Activated B cell treated with CpG ODN at 0.5 μM for 24 hours (primary cell): Measurements from ENCODE around the gene GCNT2. TPM values are rescaled to one million over a fixed set of nuclear protein-coding genes. Genes with fewer than 3 reads are reported as not detected.
"Not testable (repeated sequence)": the region's sequence is repeated elsewhere in the genome, so short reads cannot be mapped to it uniquely, and the experiment has no call there.

Experiments
- ATAC-seq: fragments of 200-7000 bp; cut with Tn5 transposase; one replicate; pipeline ENCODE4 v1.10.0; 2021; ENCODE audit warnings: low read depth, mild to moderate bottlenecking, moderate library complexity
- CTCF ChIA-PET: fragments of 350-600 bp; sonication (Branson Sonifier 250); formaldehyde crosslinking; loops from one replicate; lab custom pipeline; 2021; ENCODE audit warnings: antibody characterized with exemption; lab: Charles Lee
- POLR2A ChIA-PET: fragments of 350-600 bp; sonication (Branson Sonifier 250); formaldehyde crosslinking; loops from one replicate; lab custom pipeline; 2021; ENCODE audit warnings: antibody characterized with exemption; lab: Charles Lee
- DNase-seq: peaks from one replicate; pipeline ENCODE4 v3.0.0; 2022
- H3K27ac Mint-ChIP-seq: one replicate; pipeline ENCODE4 v1.8.0; 2020; ENCODE audit warnings: mixed read lengths
- H3K27me3 Mint-ChIP-seq: one replicate; pipeline ENCODE4 v1.8.0; 2021; ENCODE audit warnings: mixed read lengths
- H3K36me3 Mint-ChIP-seq: one replicate; pipeline ENCODE4 v1.8.0; 2021; ENCODE audit warnings: low read depth, mixed read lengths
- H3K4me1 Mint-ChIP-seq: one replicate; pipeline ENCODE4 v1.8.0; 2021; ENCODE audit warnings: mixed read lengths
- H3K4me3 Mint-ChIP-seq: one replicate; pipeline ENCODE4 v1.8.0; 2020; ENCODE audit warnings: mild to moderate bottlenecking, mixed read lengths
- H3K9me3 Mint-ChIP-seq: one replicate; pipeline ENCODE4 v1.8.0; 2020; ENCODE audit warnings: mixed read lengths
- intact Hi-C: fragments of 100-400 bp; cut with micrococcal nuclease; formaldehyde crosslinking; loops from one replicate; pipeline ENCODE4 v1.15.1; 2024
- total RNA-seq: library from RNA; stranded (reverse); gene quantifications from 2 replicates; pipeline ENCODE4 v1.2.3, GENCODE V29; 2022
- TF ChIP-seq, protein P1 (sequence below): fragments of 200-600 bp; IDR thresholded peaks from one replicate; pipeline ENCODE4 v1.8.0; 2022; ENCODE audit warnings: antibody characterized with exemption, mild to moderate bottlenecking

Gene GCNT2
- total RNA-seq, 1 donor from 2014 or later = 25.9 TPM

DNA sequence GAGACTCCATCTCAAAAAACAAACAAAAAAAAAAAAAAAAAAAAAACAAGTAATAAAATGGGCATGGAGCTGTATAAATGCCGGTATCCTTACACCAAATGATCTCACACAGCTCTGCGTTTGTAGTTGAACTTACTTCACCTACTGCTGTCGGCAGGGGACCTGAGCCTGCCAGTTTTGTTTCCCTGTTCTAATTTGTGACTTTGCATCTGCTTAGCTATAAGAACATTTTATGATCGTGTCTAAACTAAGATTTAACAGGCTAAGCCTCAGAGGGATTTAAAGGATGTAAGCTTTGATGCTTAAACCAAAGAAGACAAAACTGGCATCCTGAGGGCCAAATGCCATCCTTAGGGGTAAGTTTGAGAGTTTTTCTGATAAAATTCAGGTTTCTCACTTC, 58.7 kb downstream of the GCNT2 start:
- H3K36me3 Mint-ChIP-seq = peaks cover 19% of the 10 kb centered on the region
- no peaks in the 10 kb centered on the region for H3K9me3 Mint-ChIP-seq
- peaks cover 3% of the 10 kb centered on the region for H3K4me1 Mint-ChIP-seq
- H3K27me3 Mint-ChIP-seq = no peaks in the 10 kb centered on the region
- no peak overlapping the region for H3K4me3 Mint-ChIP-seq
- no peak overlapping the region for H3K27ac Mint-ChIP-seq
- no peak for DNase-seq
- CTCF ChIA-PET = interaction anchor here (1.2 kb wide), 1 partner anchor 69 kb away, joined by 3 read pairs; no protein-coding TSS in a partner anchor
- ATAC-seq = no peak
- TF ChIP-seq, protein P1, sequence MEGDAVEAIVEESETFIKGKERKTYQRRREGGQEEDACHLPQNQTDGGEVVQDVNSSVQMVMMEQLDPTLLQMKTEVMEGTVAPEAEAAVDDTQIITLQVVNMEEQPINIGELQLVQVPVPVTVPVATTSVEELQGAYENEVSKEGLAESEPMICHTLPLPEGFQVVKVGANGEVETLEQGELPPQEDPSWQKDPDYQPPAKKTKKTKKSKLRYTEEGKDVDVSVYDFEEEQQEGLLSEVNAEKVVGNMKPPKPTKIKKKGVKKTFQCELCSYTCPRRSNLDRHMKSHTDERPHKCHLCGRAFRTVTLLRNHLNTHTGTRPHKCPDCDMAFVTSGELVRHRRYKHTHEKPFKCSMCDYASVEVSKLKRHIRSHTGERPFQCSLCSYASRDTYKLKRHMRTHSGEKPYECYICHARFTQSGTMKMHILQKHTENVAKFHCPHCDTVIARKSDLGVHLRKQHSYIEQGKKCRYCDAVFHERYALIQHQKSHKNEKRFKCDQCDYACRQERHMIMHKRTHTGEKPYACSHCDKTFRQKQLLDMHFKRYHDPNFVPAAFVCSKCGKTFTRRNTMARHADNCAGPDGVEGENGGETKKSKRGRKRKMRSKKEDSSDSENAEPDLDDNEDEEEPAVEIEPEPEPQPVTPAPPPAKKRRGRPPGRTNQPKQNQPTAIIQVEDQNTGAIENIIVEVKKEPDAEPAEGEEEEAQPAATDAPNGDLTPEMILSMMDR = no peak
- POLR2A ChIA-PET = no interaction called here
- intact Hi-C loops = loop anchor here (5.0 kb wide), 1 partner anchor 68 kb away; no protein-coding TSS in a partner anchor

DNA sequence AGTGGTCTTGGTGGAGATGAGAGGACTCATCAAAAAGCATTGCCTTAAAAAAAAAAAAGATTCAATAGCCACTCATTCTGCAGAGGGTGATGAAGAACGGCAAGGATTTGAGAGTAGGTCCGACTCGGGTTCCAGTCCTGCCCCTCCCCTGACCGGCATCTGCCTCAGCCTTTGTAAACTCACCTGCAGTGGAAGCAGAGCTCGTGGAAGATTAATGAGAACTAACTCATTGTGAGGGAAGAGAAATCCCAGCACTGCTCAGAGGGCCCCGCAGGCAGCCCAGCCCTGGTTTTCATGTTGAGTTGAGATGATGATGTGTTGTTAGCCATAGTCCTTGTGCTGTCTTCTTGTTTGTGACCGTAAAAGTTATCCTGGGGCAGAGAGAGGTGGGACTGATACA, 59.4 kb downstream of the GCNT2 start:
- Mint-ChIP-seq H3K27me3 (no peaks in the 10 kb centered on the region), H3K9me3 (no peaks in the 10 kb centered on the region), H3K4me1 (peaks cover 7% of the 10 kb centered on the region), H3K36me3 (peaks cover 25% of the 10 kb centered on the region), H3K27ac (peak overlapping the region; percentile 18), H3K4me3 (no peak overlapping the region)
- no peak for DNase-seq
- ChIA-PET CTCF (no interaction called here), POLR2A (no interaction called here)
- TF ChIP-seq, protein P1 = no peak
- no peak for ATAC-seq
- intact Hi-C loops = loop anchor here (5.0 kb wide), 1 partner anchor 68 kb away; no protein-coding TSS in a partner anchor

DNA sequence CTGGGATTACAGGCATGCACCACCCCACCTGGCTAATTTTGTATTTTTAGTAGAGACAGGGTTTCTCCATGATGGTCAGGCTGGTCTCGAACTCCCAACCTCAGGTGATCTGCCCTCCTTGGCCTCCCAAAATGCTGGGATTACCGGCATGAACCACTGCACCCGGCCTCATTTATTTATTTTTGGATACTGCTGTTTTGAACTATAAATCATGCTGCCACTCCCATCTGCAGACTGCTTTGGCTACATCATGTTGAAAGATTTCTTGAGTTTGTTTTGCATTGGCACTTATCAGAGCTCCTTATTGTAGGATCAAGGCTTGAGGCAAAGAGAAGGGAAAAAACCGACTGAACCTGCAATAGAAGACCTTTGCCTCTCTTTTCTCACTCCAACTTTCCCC, 60.3 kb downstream of the GCNT2 start:
- peaks cover 19% of the 10 kb centered on the region for H3K36me3 Mint-ChIP-seq
- H3K4me3 Mint-ChIP-seq, H3K4me1 Mint-ChIP-seq, ATAC-seq, H3K9me3 Mint-ChIP-seq, H3K27me3 Mint-ChIP-seq, H3K27ac Mint-ChIP-seq, CTCF ChIA-PET, DNase-seq, POLR2A ChIA-PET: not testable (repeated sequence)
- intact Hi-C loops = loop anchor here (5.0 kb wide), 1 partner anchor 69 kb away; no protein-coding TSS in a partner anchor

DNA sequence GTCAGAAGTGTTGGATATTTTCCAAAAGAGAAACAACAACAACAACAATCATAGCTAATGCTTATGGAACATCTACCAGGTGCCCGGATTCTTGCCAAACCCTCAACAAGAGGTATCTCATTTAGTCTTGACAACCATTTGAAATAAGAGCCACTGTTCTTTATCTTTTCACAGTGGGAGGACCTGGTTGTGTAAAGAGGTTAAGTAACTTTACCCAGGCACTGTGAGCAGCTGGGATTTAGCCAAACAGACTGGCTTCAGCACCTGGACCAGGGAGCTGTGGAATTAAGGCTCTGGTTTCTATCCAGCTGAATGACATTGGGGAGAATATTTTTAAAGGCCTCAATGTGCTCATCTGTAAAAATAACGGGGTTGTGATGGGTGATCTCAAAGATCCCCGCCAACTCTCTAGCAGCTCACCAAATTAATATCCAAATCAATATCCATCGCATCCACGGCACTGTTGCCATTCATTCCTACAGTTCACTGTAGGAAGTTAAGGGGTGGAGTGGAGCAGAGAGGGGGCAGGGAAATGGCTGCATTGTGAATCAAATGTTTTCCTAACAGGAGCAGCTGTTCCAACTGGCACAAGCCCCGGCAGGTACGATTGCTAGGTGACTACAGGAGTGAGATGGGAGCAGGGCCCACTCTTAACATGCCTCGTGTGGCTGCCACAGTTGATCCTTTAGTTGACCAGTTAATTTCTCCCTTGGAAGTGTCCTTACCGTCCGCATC, 61.8 kb downstream of the GCNT2 start:
- ChIA-PET CTCF (no interaction called here), POLR2A (interaction anchor here (0.6 kb wide), 2 partner anchors 47 to 59 kb away, joined by 3 to 6 read pairs; no protein-coding TSS in a partner anchor)
- Mint-ChIP-seq H3K36me3 (peaks cover 17% of the 10 kb centered on the region), H3K9me3 (no peaks in the 10 kb centered on the region), H3K4me3 (no peak overlapping the region), H3K27ac (no peak overlapping the region), H3K4me1 (peaks cover 10% of the 10 kb centered on the region), H3K27me3 (no peaks in the 10 kb centered on the region)
- TF ChIP-seq, protein P1 = no peak
- ATAC-seq (no peak), DNase-seq (no peak)
- intact Hi-C loops = loop anchor here (5.0 kb wide), 1 partner anchor 71 kb away; no protein-coding TSS in a partner anchor

DNA sequence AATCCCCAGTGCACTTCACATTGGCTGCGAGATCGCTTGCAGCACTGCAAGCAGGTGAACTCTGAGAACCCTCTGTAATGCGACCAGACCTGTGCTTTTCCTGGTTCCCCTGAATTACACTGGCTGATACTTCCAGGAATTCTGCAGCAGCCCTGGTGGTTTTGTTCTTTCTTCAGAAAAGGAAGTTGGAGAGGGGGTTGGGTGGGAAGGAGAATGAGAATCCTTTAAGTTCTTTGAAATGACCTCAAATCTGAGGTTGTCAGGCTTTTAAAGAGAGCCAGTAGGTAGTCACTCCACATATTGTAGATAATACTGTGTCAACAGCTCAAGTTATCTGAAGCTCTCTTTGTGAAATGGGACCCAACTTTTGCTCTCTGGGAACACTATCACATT, 62.4 kb downstream of the GCNT2 start:
- TF ChIP-seq, protein P1 = no peak
- ChIA-PET POLR2A (interaction anchor here (0.6 kb wide), 1 partner anchor 47 kb away, joined by 6 read pairs; no protein-coding TSS in a partner anchor), CTCF (no interaction called here)
- peaks cover 10% of the 10 kb centered on the region for H3K4me1 Mint-ChIP-seq
- ATAC-seq (no peak), DNase-seq (no peak)
- H3K4me3 Mint-ChIP-seq = no peak overlapping the region
- no peaks in the 10 kb centered on the region for H3K27me3 Mint-ChIP-seq
- H3K9me3 Mint-ChIP-seq = no peaks in the 10 kb centered on the region
- no peak overlapping the region for H3K27ac Mint-ChIP-seq
- H3K36me3 Mint-ChIP-seq = peaks cover 17% of the 10 kb centered on the region
- intact Hi-C loops = loop anchor here (5.0 kb wide), 1 partner anchor 71 kb away; no protein-coding TSS in a partner anchor
